ENCODE data around the gene SLC35A3. TPM values are rescaled to one million over a fixed set of nuclear protein-coding genes. Genes with fewer than 3 reads are reported as not detected.

Gene SLC35A3
- total and polyA plus RNA-seq, 10 of the 15 experiments (the other 5 are each of a cell fraction or from before 2014, with no cell fraction given), result 3.6 to 24.3 (median 15.4) TPM

- TF ChIP-seq TCF7 (IDR thresholded peaks at IDR 0.05; ENCODE audit: borderline replicate concordance), result no peak
- TF ChIP-seq PAX5 (IDR thresholded peaks at IDR 0.05; ENCODE audit: borderline replicate concordance, low read depth, low read length), result peak; percentile 53; the same call in 1 of the 2 replicates
- TF ChIP-seq ZZZ3 (IDR thresholded peaks at IDR 0.05; ENCODE audit: control insufficient read depth, insufficient read length, low read depth), result no peak
- TF ChIP-seq NR2C1 (IDR thresholded peaks at IDR 0.05), result no peak
- TF ChIP-seq CHD4 (IDR thresholded peaks at IDR 0.05), result no peak
- TF ChIP-seq CBX5 (IDR thresholded peaks at IDR 0.05; ENCODE audit: low read depth), result no peak
- TF ChIP-seq SMARCA5 (IDR thresholded peaks at IDR 0.05), result no peak; the same call in 1 of the 2 replicates
- peak; percentile 83 for TF ChIP-seq NFIC (IDR thresholded peaks at IDR 0.05; ENCODE audit: low read depth, low read length)
- TF ChIP-seq ZBTB11 (CRISPR knock-in tag; IDR thresholded peaks at IDR 0.05), result no peak
- no peak for TF ChIP-seq E4F1 (IDR thresholded peaks at IDR 0.05; ENCODE audit: borderline replicate concordance, partially characterized antibody)
- no peak for TF ChIP-seq HDAC2 (IDR thresholded peaks at IDR 0.05)
- 0 out of 2 replicates have a peak, but pooled peaks have one; percentile 6 for TF ChIP-seq ZNF384 (IDR thresholded peaks at IDR 0.05; ENCODE audit: borderline replicate concordance, low read depth, low read length)
- TF ChIP-seq KAT2A (conservative IDR thresholded peaks at IDR 0.05; ENCODE audit: control insufficient read depth, low read depth, low read length), result no peak
- TF ChIP-seq SREBF2 (IDR thresholded peaks at IDR 0.05; ENCODE audit: low read length), result no peak
- no peak for TF ChIP-seq SMAD5 (IDR thresholded peaks at IDR 0.05; ENCODE audit: low read depth)
- TF ChIP-seq CREM (IDR thresholded peaks at IDR 0.05; ENCODE audit: low read depth), result peak; percentile 67
- no peak for TF ChIP-seq GABPA (IDR thresholded peaks at IDR 0.05; ENCODE audit: low read depth)
- no peak for TF ChIP-seq ZBTB33 (IDR thresholded peaks at IDR 0.05)
- no peak for TF ChIP-seq POLR2AphosphoS5 (IDR thresholded peaks at IDR 0.05; ENCODE audit: low read length)
- no peak for TF ChIP-seq SMC3 (IDR thresholded peaks at IDR 0.05; ENCODE audit: borderline replicate concordance, low read length)
- no peak for TF ChIP-seq CREB1 (IDR thresholded peaks at IDR 0.05; ENCODE audit: low read depth)
- TF ChIP-seq REST (IDR thresholded peaks at IDR 0.05; ENCODE audit: low read depth, low read length), result no peak
Observed at GRCh38 chr1:100075773-100076172, 106.0 kb downstream of the SLC35A3 start (continued).
